Activated CD8-positive, alpha-beta T cell treated with anti-CD3 and anti-CD28 coated beads for 36 hours (primary cell): Measurements from ENCODE around the gene NPHP4. TPM values are rescaled to one million over a fixed set of nuclear protein-coding genes. Genes with fewer than 3 reads are reported as not detected.

Experiments used
- ATAC-seq: fragments of 200-7000 bp; cut with Tn5 transposase; one replicate; pipeline ENCODE4 v1.10.0; 2021; ENCODE audit warnings: mild to moderate bottlenecking, moderate library complexity
- CTCF ChIA-PET: fragments of 350-600 bp; sonication (Branson Sonifier 250); formaldehyde crosslinking; loops from one replicate; lab custom pipeline; 2021; ENCODE audit warnings: antibody characterized with exemption; lab: Charles Lee
- POLR2A ChIA-PET: fragments of 350-600 bp; sonication (Branson Sonifier 250); formaldehyde crosslinking; loops from one replicate; lab custom pipeline; 2021; ENCODE audit warnings: antibody characterized with exemption; lab: Charles Lee
- DNase-seq: peaks from one replicate; pipeline ENCODE4 v3.0.0-alpha.2; 2020
- H3K27ac Mint-ChIP-seq: one replicate; pipeline ENCODE4 v1.8.0; 2021; ENCODE audit warnings: mild to moderate bottlenecking, mixed read lengths
- H3K27me3 Mint-ChIP-seq: one replicate; pipeline ENCODE4 v1.8.0; 2021; ENCODE audit warnings: mixed read lengths
- H3K36me3 Mint-ChIP-seq: one replicate; pipeline ENCODE4 v1.8.0; 2021; ENCODE audit warnings: low read depth, mixed read lengths
- H3K4me1 Mint-ChIP-seq: one replicate; pipeline ENCODE4 v1.8.0; 2021; ENCODE audit warnings: low read depth, mixed read lengths
- H3K4me3 Mint-ChIP-seq: one replicate; pipeline ENCODE4 v1.8.0; 2021; ENCODE audit warnings: mild to moderate bottlenecking, moderate library complexity, mixed read lengths
- H3K9me3 Mint-ChIP-seq: one replicate; pipeline ENCODE4 v1.8.0; 2021; ENCODE audit warnings: mixed read lengths
- intact Hi-C: fragments of 100-400 bp; cut with micrococcal nuclease; formaldehyde crosslinking; loops from one replicate; pipeline ENCODE4 v1.10.0; 2022
- total RNA-seq, 2 experiments: library from RNA; stranded (reverse); gene quantifications; one replicate each; pipeline ENCODE4 v1.2.3, GENCODE V29; 2021
- TF ChIP-seq, protein P1 (sequence below): fragments of 200-600 bp; IDR thresholded peaks from one replicate; pipeline ENCODE4 v1.8.0; 2022; ENCODE audit warnings: antibody characterized with exemption, mild to moderate bottlenecking

Gene NPHP4
- total RNA-seq, 2 experiments from 2014 or later, result 16.5 to 16.8 TPM

GRCh38 chr1:5982868-5983267, 9.4 kb downstream of the NPHP4 start:
- ChIA-PET POLR2A (no interaction called here), CTCF (interaction anchor here (0.8 kb wide), 2 partner anchors 10 to 52 kb away, joined by 3 to 4 read pairs; partner anchors contain the start of gene NPHP4)
- H3K4me1 Mint-ChIP-seq, result no peaks in the 10 kb centered on the region
- no peak for DNase-seq
- H3K9me3 Mint-ChIP-seq, result no peaks in the 10 kb centered on the region
- H3K27ac Mint-ChIP-seq, result no peak overlapping the region
- no peaks in the 10 kb centered on the region for H3K27me3 Mint-ChIP-seq
- TF ChIP-seq, protein P1, sequence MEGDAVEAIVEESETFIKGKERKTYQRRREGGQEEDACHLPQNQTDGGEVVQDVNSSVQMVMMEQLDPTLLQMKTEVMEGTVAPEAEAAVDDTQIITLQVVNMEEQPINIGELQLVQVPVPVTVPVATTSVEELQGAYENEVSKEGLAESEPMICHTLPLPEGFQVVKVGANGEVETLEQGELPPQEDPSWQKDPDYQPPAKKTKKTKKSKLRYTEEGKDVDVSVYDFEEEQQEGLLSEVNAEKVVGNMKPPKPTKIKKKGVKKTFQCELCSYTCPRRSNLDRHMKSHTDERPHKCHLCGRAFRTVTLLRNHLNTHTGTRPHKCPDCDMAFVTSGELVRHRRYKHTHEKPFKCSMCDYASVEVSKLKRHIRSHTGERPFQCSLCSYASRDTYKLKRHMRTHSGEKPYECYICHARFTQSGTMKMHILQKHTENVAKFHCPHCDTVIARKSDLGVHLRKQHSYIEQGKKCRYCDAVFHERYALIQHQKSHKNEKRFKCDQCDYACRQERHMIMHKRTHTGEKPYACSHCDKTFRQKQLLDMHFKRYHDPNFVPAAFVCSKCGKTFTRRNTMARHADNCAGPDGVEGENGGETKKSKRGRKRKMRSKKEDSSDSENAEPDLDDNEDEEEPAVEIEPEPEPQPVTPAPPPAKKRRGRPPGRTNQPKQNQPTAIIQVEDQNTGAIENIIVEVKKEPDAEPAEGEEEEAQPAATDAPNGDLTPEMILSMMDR, result no peak
- ATAC-seq, result no peak
- H3K36me3 Mint-ChIP-seq, result peaks cover 1% of the 10 kb centered on the region
- intact Hi-C loops, result no loop called here
- no peak overlapping the region for H3K4me3 Mint-ChIP-seq

DNA sequence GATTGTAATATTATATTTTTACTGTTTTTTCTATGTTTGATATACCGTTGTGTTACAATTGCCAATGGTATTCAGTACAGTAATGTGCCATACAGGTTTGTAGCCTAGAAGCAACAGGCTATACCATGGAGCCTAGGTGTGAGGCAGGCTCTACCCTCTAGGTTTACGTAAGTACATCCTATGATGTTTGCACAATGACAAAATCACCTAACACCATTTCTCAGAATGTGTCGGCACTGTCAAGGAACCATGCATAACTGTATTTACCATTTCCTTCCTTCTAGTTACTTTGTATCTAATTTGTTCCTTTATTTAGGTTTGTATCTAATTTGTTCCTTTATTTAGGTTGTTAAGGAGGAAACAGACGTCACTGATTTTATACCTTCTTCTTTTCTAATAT, 9.9 kb downstream of the NPHP4 start:
- Mint-ChIP-seq H3K4me3 (no peak overlapping the region), H3K27ac (no peak overlapping the region), H3K9me3 (peaks cover 2% of the 10 kb centered on the region), H3K27me3 (no peaks in the 10 kb centered on the region), H3K36me3 (peaks cover 5% of the 10 kb centered on the region), H3K4me1 (peaks cover 3% of the 10 kb centered on the region)
- TF ChIP-seq, protein P1, result no peak
- ChIA-PET CTCF (interaction anchor here (0.8 kb wide), 2 partner anchors 10 to 52 kb away, joined by 3 to 4 read pairs; partner anchors contain the start of gene NPHP4), POLR2A (interaction anchor here (2.5 kb wide), 1 partner anchor 9 kb away, joined by 8 read pairs; no protein-coding TSS in a partner anchor)
- ATAC-seq (no peak), DNase-seq (no peak)
- intact Hi-C loops, result no loop called here

DNA sequence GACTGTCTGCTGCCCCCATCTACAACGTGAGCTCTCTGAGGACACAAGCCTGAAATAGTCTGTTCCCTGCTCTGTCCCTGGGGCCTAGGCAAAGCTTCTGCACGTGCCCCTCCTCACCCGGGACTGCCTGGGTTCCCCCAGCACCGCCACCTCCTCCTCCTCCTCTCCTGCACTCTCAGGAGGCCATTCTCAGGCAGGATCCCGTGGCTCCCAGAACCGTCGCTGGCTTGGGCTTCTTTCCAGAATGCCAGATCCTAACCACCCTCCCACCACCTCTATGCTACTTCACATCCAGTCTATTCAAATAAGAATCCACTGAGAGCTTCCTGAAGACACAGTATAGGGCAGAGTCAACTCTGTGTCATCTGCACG, 11.2 kb downstream of the NPHP4 start:
- ChIA-PET CTCF (interaction anchor here (1.5 kb wide), 1 partner anchor 13 kb away, joined by 5 read pairs; no protein-coding TSS in a partner anchor), POLR2A (interaction anchor here (1.0 to 2.5 kb wide), 3 partner anchors 10 to 48 kb away, joined by 3 to 8 read pairs (median 4); no protein-coding TSS in a partner anchor)
- no peaks in the 10 kb centered on the region for H3K27me3 Mint-ChIP-seq
- DNase-seq, result no peak
- H3K27ac Mint-ChIP-seq, result no peak overlapping the region
- TF ChIP-seq, protein P1, result no peak
- ATAC-seq, result no peak
- intact Hi-C loops, result no loop called here
- H3K9me3 Mint-ChIP-seq, result peaks cover 2% of the 10 kb centered on the region
- peaks cover 3% of the 10 kb centered on the region for H3K4me1 Mint-ChIP-seq
- peaks cover 11% of the 10 kb centered on the region for H3K36me3 Mint-ChIP-seq
- no peak overlapping the region for H3K4me3 Mint-ChIP-seq

GRCh38 chr1:5980314-5981008, 11.8 kb downstream of the NPHP4 start:
- no peak for DNase-seq
- TF ChIP-seq, protein P1, result no peak
- Mint-ChIP-seq H3K9me3 (peaks cover 2% of the 10 kb centered on the region), H3K4me1 (peaks cover 3% of the 10 kb centered on the region), H3K27me3 (no peaks in the 10 kb centered on the region), H3K36me3 (peaks cover 9% of the 10 kb centered on the region), H3K4me3 (no peak overlapping the region), H3K27ac (no peak overlapping the region)
- intact Hi-C loops, result no loop called here
- CTCF ChIA-PET, result interaction anchor here (1.5 kb wide), 1 partner anchor 13 kb away, joined by 5 read pairs; no protein-coding TSS in a partner anchor
- ATAC-seq, result no peak
- POLR2A ChIA-PET, result interaction anchor here (1.4 to 2.5 kb wide), 2 partner anchors 11 to 47 kb away, joined by 3 to 8 read pairs; no protein-coding TSS in a partner anchor
